Natural killer cell treated with Interleukin-12 subunit alpha and Interleukin-12 subunit beta and Interleukin-15 and Interleukin-18, amount 100 ng/mL, for 72 hours (primary cell): ENCODE data around the gene ZFHX2. TPM values are rescaled to one million over a fixed set of nuclear protein-coding genes. Genes with fewer than 3 reads are reported as not detected.
A peak's percentile ranks its signal among the peaks of the same experiment; 100 is the strongest.

Source experiments
- ATAC-seq, 2 donors: fragments of 150-1000 bp; cut with Tn5 transposase in 1 of 2; sonication (Bioruptor Pico), chemical (Tn5 transposase) in 1 of 2; 2 replicates each; pipeline ENCODE4 v1.10.0; 2021
- DNase-seq: peaks from one replicate; pipeline ENCODE4 v3.0.0; 2022; ENCODE audit warnings: low spot score
- H3K27ac Mint-ChIP-seq, 2 donors: 1 replicate in 1 of 2; 2 replicates in 1 of 2; pipeline ENCODE4 v1.8.0; 2022; ENCODE audit warnings: mixed read lengths in 2 of 2, mild to moderate bottlenecking in 1 of 2, moderate library complexity in 1 of 2
- H3K27me3 Mint-ChIP-seq, 2 donors: 1 replicate in 1 of 2; 2 replicates in 1 of 2; pipeline ENCODE4 v1.8.0; 2022; ENCODE audit warnings: mixed read lengths in 2 of 2
- H3K36me3 Mint-ChIP-seq: one replicate; pipeline ENCODE4 v1.8.0; 2022; ENCODE audit warnings: mixed read lengths
- H3K4me1 Mint-ChIP-seq, 2 donors: 1 replicate in 1 of 2; 2 replicates in 1 of 2; pipeline ENCODE4 v1.8.0; 2022; ENCODE audit warnings: low read depth in 2 of 2, mixed read lengths in 2 of 2, mild to moderate bottlenecking in 1 of 2
- H3K4me3 Mint-ChIP-seq: one replicate; pipeline ENCODE4 v1.8.0; 2022; ENCODE audit warnings: mixed read lengths
- H3K9me3 Mint-ChIP-seq: 2 replicates; pipeline ENCODE4 v1.8.0; 2022; ENCODE audit warnings: mixed read lengths
- total RNA-seq, 2 donors: library from RNA; stranded (reverse); gene quantifications; one replicate each; pipeline ENCODE4 v1.2.3, GENCODE V29; 2022

Gene ZFHX2
- total RNA-seq, 2 donors from 2014 or later: 2.8 to 4.9 TPM

DNA sequence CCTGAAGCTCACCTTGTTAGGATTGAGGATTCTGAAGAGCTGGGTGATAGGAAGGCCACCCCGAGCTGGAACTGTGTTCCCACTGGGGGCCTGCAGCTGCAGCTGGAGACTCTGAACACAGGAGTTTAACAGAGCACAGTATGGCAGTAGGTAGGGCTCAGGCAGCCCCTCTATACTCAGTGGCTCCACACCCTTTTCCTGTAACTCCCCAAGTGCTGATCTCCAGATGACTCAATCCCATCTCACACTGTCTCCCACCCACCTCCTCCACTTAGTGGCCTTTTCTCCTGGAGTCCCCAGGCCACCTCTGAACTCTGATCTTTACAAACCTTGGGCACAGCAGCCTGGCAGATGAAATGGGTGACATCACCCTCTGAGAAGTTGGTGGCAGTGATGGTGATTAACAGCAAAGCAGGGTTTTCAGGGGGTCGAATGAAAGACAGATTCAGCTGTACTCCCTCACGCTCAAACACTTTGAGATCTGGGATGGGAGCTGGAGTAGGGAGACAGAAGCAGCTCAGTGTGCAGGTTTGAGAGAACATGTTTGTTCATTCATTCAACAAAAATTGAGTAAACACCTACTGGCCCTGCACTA, 8.5 kb upstream of the ZFHX2 start:
- H3K4me3 Mint-ChIP-seq: no peak overlapping the region
- H3K9me3 Mint-ChIP-seq: no peaks in the 10 kb centered on the region
- no peaks in the 10 kb centered on the region for H3K27me3 Mint-ChIP-seq
- DNase-seq: no peak
- H3K4me1 Mint-ChIP-seq: peaks cover 37 to 45% of the 10 kb centered on the region in 2 donors
- ATAC-seq: no peak
- peak overlapping the region in 1 of 2 donors; percentile 75 for H3K27ac Mint-ChIP-seq
- peaks cover 12% of the 10 kb centered on the region for H3K36me3 Mint-ChIP-seq

DNA sequence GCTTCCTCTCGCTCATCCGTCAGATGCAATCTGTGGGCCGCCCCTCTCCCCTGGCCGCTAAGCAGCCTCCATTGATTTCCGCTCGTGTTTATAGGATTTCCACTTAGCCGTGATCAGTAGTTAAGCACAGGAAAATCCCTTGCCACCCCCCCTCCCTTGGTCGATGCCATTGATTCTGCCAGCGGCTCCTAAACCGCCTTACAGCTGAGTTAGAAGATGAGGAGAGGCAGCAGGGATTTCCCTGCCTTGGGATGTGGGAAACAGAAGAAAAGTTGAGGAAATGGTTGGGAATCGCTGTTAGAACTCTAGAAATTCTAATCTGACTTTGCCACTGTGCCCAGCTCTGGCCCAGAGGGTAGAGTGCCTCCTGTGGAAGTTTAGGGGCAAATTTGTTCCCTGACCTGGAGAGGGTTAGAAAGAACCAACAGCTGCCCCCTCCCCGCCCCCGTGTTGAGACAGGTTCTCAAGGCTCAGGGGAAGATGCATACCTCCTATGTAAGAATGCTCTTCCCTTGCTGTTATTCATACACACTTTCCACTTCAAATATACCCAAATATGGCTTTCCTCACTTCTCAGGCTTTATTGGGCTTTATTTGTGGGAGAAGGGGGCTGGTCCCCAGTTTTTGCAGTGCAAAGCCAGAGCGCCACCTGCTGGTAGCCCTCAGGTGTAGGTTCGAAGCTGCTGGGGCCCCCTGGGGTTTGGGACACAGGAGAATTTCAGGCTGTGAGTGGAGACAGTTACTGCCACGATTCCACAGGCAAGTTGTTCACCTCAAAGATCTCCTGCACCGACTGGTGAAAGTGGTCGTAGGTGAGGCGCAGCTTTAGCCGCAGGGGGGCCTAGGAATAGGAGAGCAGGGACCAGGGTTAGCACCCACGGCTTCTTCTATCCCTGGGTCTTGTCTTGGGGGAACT, 7.7 kb upstream of the ZFHX2 start:
- no peak overlapping the region for H3K4me3 Mint-ChIP-seq
- H3K4me1 Mint-ChIP-seq: peaks cover 37 to 41% of the 10 kb centered on the region in 2 donors
- H3K27ac Mint-ChIP-seq: peak overlapping the region; percentile 75 to 94
- ATAC-seq: no peak
- peaks cover 12% of the 10 kb centered on the region for H3K36me3 Mint-ChIP-seq
- DNase-seq: no peak
- H3K27me3 Mint-ChIP-seq: no peaks in the 10 kb centered on the region
- no peaks in the 10 kb centered on the region for H3K9me3 Mint-ChIP-seq

GRCh38 chr14:23558346-23559009, 6.9 kb upstream of the ZFHX2 start:
- ATAC-seq (no peak), DNase-seq (no peak)
- no peaks in the 10 kb centered on the region for H3K9me3 Mint-ChIP-seq
- H3K4me3 Mint-ChIP-seq: peak overlapping the region; percentile 83
- H3K27me3 Mint-ChIP-seq: no peaks in the 10 kb centered on the region
- peak overlapping the region; percentile 85 to 94 for H3K27ac Mint-ChIP-seq
- H3K36me3 Mint-ChIP-seq: peaks cover 12% of the 10 kb centered on the region
- peaks cover 32 to 41% of the 10 kb centered on the region in 2 donors for H3K4me1 Mint-ChIP-seq

DNA sequence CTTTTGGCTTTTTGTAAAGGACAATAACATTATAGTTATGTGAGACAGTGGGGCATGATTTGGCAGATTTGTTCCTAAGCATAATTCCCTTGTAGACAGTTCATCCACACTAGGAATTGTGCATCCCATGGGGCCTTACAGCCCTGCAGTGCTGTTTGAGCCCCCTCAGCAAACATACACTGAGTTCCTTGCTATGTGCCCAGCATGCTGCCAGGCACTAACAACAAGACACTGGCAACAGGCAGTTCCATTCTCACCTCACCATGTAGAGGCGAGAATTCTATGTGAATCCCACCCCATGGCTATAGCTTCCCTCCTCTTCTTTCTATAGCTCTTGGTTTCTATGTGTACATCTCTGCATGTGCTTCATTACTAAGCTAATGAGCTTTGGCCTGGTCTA, 6.4 kb upstream of the ZFHX2 start:
- H3K4me3 Mint-ChIP-seq: peak overlapping the region; percentile 83
- H3K27ac Mint-ChIP-seq: peak overlapping the region; percentile 85 to 94
- H3K27me3 Mint-ChIP-seq: no peaks in the 10 kb centered on the region
- no peak for ATAC-seq
- no peaks in the 10 kb centered on the region for H3K9me3 Mint-ChIP-seq
- peaks cover 12% of the 10 kb centered on the region for H3K36me3 Mint-ChIP-seq
- peaks cover 30 to 39% of the 10 kb centered on the region in 2 donors for H3K4me1 Mint-ChIP-seq
- DNase-seq: no peak

GRCh38 chr14:23557521-23557920, 6.0 kb upstream of the ZFHX2 start:
- ATAC-seq: no peak
- peaks cover 12% of the 10 kb centered on the region for H3K36me3 Mint-ChIP-seq

DNA sequence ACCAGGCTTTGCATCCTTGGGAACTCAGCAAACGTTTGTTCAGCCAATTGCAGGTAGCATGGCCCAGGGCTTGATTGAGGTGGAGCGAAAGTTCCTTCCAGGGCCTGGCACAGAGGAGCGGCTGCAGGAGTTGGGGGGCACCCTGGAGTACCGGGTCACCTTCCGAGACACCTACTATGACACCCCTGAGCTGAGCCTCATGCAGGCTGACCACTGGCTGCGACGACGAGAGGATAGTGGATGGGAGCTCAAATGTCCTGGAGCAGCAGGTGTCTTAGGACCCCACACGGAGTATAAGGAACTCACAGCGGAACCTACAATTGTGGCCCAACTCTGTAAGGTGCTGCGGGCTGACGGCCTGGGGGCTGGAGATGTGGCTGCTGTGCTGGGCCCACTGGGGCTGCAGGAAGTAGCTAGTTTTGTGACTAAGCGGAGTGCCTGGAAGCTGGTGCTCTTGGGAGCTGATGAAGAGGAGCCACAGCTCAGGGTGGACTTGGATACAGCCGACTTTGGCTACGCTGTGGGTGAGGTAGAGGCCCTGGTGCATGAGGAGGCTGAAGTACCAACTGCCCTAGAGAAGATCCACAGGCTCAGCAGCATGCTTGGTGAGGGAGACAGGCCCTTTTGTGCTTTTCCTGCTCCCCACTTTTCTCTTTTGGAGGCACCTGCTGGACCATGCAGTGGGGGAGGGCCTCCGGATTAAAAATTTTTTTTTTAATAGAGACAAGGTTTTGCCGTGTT, 5.3 kb upstream of the ZFHX2 start:
- ATAC-seq (no peak), DNase-seq (no peak)
- H3K36me3 Mint-ChIP-seq: peaks cover 12% of the 10 kb centered on the region
- H3K4me3 Mint-ChIP-seq: peak overlapping the region; percentile 95
- H3K4me1 Mint-ChIP-seq: peaks cover 31 to 37% of the 10 kb centered on the region in 2 donors
- no peaks in the 10 kb centered on the region for H3K9me3 Mint-ChIP-seq
- no peaks in the 10 kb centered on the region for H3K27me3 Mint-ChIP-seq
- peak overlapping the region; percentile 85 to 94 for H3K27ac Mint-ChIP-seq

More at GRCh38 chr14:23557521-23557920, 6.0 kb upstream of the ZFHX2 start:
- no peaks in the 10 kb centered on the region for H3K27me3 Mint-ChIP-seq
- no peaks in the 10 kb centered on the region for H3K9me3 Mint-ChIP-seq
- H3K27ac Mint-ChIP-seq: peak overlapping the region; percentile 85 to 94
- H3K4me1 Mint-ChIP-seq: peaks cover 27 to 36% of the 10 kb centered on the region in 2 donors
- peak overlapping the region; percentile 83 for H3K4me3 Mint-ChIP-seq
- DNase-seq: no peak

DNA sequence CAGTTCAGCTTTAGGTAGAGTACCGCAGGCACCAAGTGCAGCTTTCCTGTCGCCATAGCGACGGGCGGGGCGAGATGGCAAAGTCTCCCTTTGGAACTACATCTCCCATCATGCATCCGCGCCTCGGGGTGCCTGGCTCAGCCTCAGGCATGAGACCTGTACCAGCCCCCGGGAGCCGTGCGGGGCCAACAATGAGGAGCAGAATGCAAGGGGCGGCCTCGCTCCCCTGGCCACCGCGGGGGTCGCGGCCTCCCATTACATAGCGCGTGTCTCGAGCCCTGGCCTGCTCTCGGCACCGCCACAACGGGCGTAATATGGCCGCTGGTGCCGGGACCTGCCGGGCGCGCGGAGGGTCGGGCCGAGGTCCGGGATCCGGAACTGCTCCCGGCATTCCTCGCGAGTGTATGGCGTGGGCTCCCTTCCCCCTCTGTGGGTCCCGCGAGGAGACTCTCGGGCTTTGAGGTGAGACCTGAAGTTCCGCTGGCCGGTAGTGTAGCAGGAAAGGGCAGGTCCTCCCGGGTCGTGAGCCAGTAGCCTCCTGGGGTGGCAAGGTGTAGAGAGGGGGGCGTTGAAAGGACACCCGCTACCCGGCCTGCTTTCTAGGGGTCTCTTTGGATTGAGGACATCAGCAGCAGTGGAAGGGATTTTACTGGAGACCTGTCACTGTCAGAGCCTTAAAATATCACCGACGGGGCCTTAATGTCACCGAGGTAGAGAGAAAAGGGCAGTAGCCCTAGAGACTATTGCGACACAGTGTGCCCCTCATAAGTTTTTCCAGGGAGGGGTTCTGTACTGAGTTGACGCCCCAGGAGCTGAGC, 4.5 kb upstream of the ZFHX2 start, which contains the start of gene THTPA:
Gene THTPA, plus strand, starts transcription at position 390 of the 818 bp plus-strand sequence. CDS start 487 bp downstream, outside the sequence.
- ATAC-seq (peak; percentile 89 to 91), DNase-seq (peak; percentile 93)
- peaks cover 7% of the 10 kb centered on the region for H3K36me3 Mint-ChIP-seq
- peaks cover 33 to 36% of the 10 kb centered on the region in 2 donors for H3K4me1 Mint-ChIP-seq
- H3K9me3 Mint-ChIP-seq: no peaks in the 10 kb centered on the region
- H3K27me3 Mint-ChIP-seq: no peaks in the 10 kb centered on the region
- peak within 1 kb of the TSS; percentile 95 for H3K4me3 Mint-ChIP-seq
- H3K27ac Mint-ChIP-seq: peak within 1 kb of the TSS; percentile 85 to 94

- H3K27ac Mint-ChIP-seq: peak overlapping the region; percentile 85 to 94
- peaks cover 33 to 34% of the 10 kb centered on the region in 2 donors for H3K4me1 Mint-ChIP-seq
Measured at GRCh38 chr14:23555533-23555881, 3.9 kb upstream of the ZFHX2 start.

DNA sequence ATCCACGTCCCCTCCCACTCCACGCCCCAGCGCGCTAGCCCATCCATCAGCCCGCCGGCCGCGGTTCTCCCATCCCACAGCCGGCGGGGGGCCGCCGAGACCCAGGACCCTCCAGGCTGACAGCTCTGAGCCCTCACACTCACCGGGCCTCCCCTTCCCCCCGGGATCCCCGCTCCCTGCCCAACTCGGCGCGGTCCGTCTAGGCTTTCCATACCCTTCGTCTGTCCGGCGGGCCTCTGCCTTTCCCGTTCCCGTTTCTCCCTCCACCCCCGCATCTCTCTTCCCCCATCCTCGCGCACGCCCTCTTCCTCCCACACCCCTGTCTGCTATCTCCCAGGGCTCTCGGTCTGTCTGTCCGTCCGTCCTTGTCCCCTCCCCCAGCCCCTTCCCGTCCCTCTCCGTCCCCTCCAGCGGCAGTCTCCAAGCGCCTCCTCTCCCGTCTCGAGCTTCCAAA, 726 bp downstream of the ZFHX2 start:
- H3K27me3 Mint-ChIP-seq: no peaks in the 10 kb centered on the region
- no peaks in the 10 kb centered on the region for H3K9me3 Mint-ChIP-seq
- no peaks in the 10 kb centered on the region for H3K36me3 Mint-ChIP-seq
- H3K4me3 Mint-ChIP-seq: no peak overlapping the region
- H3K27ac Mint-ChIP-seq: no peak overlapping the region
- peaks cover 9 to 14% of the 10 kb centered on the region in 2 donors for H3K4me1 Mint-ChIP-seq
- DNase-seq: no peak
- no peak for ATAC-seq

More at GRCh38 chr14:23555533-23555881, 3.9 kb upstream of the ZFHX2 start:
- ATAC-seq (no peak), DNase-seq (no peak)
- peaks cover 5% of the 10 kb centered on the region for H3K36me3 Mint-ChIP-seq
- no peaks in the 10 kb centered on the region for H3K9me3 Mint-ChIP-seq
- peak overlapping the region; percentile 95 for H3K4me3 Mint-ChIP-seq
- H3K27me3 Mint-ChIP-seq: no peaks in the 10 kb centered on the region

DNA sequence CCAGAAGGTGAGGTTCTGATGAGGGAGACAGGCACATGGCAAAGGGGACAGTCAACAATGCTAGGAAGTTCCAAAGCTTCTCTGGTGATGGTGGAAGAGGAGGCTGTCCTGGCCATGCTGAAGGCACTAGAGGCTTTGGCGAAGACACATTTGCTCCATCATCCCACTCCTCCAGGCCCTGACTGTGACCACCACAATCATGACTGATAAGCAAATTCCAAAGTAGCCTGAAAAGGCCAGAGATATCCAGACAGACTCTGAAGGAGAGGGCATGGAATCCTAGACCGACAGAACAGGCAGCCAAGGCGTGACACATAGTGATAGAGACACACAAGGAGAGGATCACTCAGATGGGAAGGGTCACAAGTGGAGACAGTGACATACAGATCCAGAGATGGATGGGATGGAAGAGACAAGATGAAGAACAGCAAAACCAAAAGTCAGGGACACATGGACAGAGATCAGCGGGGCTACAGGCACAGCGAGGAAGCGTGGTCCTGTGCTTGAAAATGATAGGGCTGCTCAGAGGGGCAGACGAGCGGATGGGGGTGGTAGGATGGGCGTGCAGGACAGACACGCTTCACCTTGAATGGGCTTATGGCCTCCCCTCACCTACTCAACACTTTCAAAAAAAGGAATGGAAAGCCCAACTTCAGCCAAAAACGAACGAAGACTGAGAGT, 1.3 kb downstream of the ZFHX2 start:
- Mint-ChIP-seq H3K36me3 (no peaks in the 10 kb centered on the region), H3K4me1 (peaks cover 7 to 8% of the 10 kb centered on the region in 2 donors), H3K9me3 (no peaks in the 10 kb centered on the region), H3K4me3 (no peak overlapping the region), H3K27me3 (no peaks in the 10 kb centered on the region), H3K27ac (no peak overlapping the region)
- ATAC-seq (no peak), DNase-seq (no peak)

DNA sequence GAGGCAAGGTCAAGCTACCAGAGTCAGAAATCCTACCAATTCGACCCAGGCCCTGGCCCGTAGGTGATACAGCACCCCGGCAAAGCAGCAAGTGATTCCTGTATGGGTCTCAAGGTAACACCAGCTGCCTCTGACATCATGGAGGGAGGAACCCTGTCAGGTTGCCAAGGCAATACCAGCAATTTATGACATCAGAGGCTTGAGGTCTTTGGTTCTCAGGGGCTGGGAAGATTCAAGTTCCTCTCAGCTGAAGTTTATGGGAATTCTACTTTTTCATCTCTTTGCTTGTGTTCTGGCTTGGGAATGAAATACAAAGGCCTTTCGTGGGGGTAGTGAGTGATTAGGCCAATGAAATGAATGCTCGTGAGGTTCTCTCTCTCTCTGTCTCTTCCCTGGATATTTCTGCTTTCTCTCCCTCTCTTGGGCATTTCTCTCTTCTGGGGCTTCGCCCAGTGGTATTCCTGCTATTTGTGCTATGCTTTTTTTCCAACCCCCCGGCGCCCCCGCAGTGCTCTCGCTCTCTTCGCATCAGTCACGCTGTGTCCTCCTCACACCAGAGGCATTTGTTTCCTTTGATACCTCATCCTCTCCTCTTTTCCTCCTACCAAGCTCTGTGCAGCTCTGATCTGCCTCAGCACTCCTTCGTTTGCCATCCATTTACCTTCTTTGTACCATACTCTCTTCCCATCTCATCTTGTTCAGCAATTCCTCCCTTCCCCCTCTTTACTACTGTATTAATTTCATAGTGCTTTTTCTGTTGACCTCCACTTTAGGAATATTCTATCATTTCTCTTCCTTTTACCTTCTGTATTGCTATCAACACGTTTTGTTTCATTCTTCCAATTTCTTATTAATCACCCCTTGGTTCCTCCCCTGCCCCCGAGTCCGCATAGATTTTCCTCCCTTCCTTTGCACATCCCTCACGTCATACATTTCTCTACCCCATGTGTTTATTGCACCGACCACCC, 2.9 kb downstream of the ZFHX2 start:
- no peak overlapping the region for H3K4me3 Mint-ChIP-seq
- DNase-seq: no peak
- H3K27me3 Mint-ChIP-seq: no peaks in the 10 kb centered on the region
- H3K9me3 Mint-ChIP-seq: no peaks in the 10 kb centered on the region
- H3K27ac Mint-ChIP-seq: no peak overlapping the region
- H3K36me3 Mint-ChIP-seq: no peaks in the 10 kb centered on the region
- H3K4me1 Mint-ChIP-seq: peaks cover 6 to 7% of the 10 kb centered on the region in 2 donors
- no peak for ATAC-seq
